Sigmoid colon (tissue), 4 donors: ENCODE results near the gene FXN.

ENCODE experiments used
- CTCF ChIP-seq, 4 experiments: fragments of 450-650 bp in 3 of 4; fragments of 200-600 bp in 1 of 4; IDR thresholded peaks; one replicate each; pipeline ENCODE4 v1.5.1; 2016 to 2019; ENCODE audit warnings: antibody characterized with exemption in 4 of 4, mild to moderate bottlenecking in 3 of 4, moderate library complexity in 2 of 4
- EP300 ChIP-seq, 4 donors: sonication (generic); formaldehyde crosslinking; IDR thresholded peaks; one replicate each; pipeline ENCODE4 v1.6.1; 2017; ENCODE audit warnings: antibody characterized with exemption in 4 of 4
- POLR2A ChIP-seq, 2 donors: fragments of 450-650 bp; IDR thresholded peaks; one replicate each; pipeline ENCODE4 v1.6.1; 2016; ENCODE audit warnings: antibody characterized with exemption in 2 of 2, mild to moderate bottlenecking in 2 of 2, moderate library complexity in 2 of 2
- POLR2AphosphoS5 ChIP-seq, 4 donors: sonication (generic); formaldehyde crosslinking; IDR thresholded peaks; one replicate each; pipeline ENCODE4 v1.6.1; 2017; ENCODE audit warnings: antibody characterized with exemption in 4 of 4

GRCh38 chr9:69090140-69090750 is 54.7 kb downstream of the FXN start:
- TF ChIP-seq CTCF (IDR thresholded peaks at IDR 0.05): no peak
- no peak for TF ChIP-seq POLR2A (IDR thresholded peaks at IDR 0.05)
- no peak for TF ChIP-seq POLR2AphosphoS5 (IDR thresholded peaks at IDR 0.05)
- no peak for TF ChIP-seq EP300 (IDR thresholded peaks at IDR 0.05)
